Dendritic cell treated with granulocyte-macrophage colony-stimulating factor and Interleukin-4, amounts not matched to agents 40 ng/mL and 50 ng/mL, for 4 days (primary cell): ENCODE results near the gene PDE6H.

Experiments used
- H3K27ac Mint-ChIP-seq: one replicate; pipeline ENCODE4 v1.8.0; 2022; ENCODE audit warnings: mild to moderate bottlenecking, mixed read lengths
- H3K27me3 Mint-ChIP-seq: one replicate; pipeline ENCODE4 v1.8.0; 2022; ENCODE audit warnings: mild to moderate bottlenecking, mixed read lengths
- H3K36me3 Mint-ChIP-seq: one replicate; pipeline ENCODE4 v1.8.0; 2022; ENCODE audit warnings: low read depth, mixed read lengths
- H3K4me1 Mint-ChIP-seq: one replicate; pipeline ENCODE4 v1.8.0; 2022; ENCODE audit warnings: low read depth, mixed read lengths
- H3K4me3 Mint-ChIP-seq: one replicate; pipeline ENCODE4 v1.8.0; 2022; ENCODE audit warnings: mild to moderate bottlenecking, moderate library complexity, mixed read lengths
- H3K9me3 Mint-ChIP-seq: one replicate; pipeline ENCODE4 v1.8.0; 2022; ENCODE audit warnings: mixed read lengths
- intact Hi-C: fragments of 100-400 bp; cut with micrococcal nuclease; formaldehyde crosslinking; loops from one replicate; pipeline ENCODE4 v1.15.0; 2022

Gene PDE6H

GRCh38 chr12:15005064-15005463, 32.2 kb downstream of the PDE6H start:
- Mint-ChIP-seq H3K4me3 (no peak overlapping the region), H3K27ac (no peak overlapping the region), H3K4me1 (no peaks in the 10 kb centered on the region), H3K9me3 (no peaks in the 10 kb centered on the region), H3K36me3 (no peaks in the 10 kb centered on the region), H3K27me3 (peaks cover 7% of the 10 kb centered on the region)
- intact Hi-C loops = loop anchor here (10.0 kb wide), 1 partner anchor 210 kb away; no protein-coding TSS in a partner anchor

- no peaks in the 10 kb centered on the region for H3K9me3 Mint-ChIP-seq
- no peak overlapping the region for H3K27ac Mint-ChIP-seq
- peaks cover 3% of the 10 kb centered on the region for H3K27me3 Mint-ChIP-seq
- H3K4me3 Mint-ChIP-seq = no peak overlapping the region
- intact Hi-C loops = loop anchor here (10.0 kb wide), 1 partner anchor 207 kb away; no protein-coding TSS in a partner anchor
- H3K36me3 Mint-ChIP-seq = no peaks in the 10 kb centered on the region
- H3K4me1 Mint-ChIP-seq = no peaks in the 10 kb centered on the region
Observed at GRCh38 chr12:15007551-15007950, 34.7 kb downstream of the PDE6H start.

GRCh38 chr12:15011162-15011561, 38.3 kb downstream of the PDE6H start:
- Mint-ChIP-seq H3K4me1 (no peaks in the 10 kb centered on the region), H3K27ac (no peak overlapping the region)
- intact Hi-C loops = no loop called here

GRCh38 chr12:15013634-15014179, 40.9 kb downstream of the PDE6H start:
- intact Hi-C loops = no loop called here
- Mint-ChIP-seq H3K27me3 (no peaks in the 10 kb centered on the region), H3K27ac (no peak overlapping the region)

More at GRCh38 chr12:15011162-15011561, 38.3 kb downstream of the PDE6H start:
- peaks cover 2% of the 10 kb centered on the region for H3K27me3 Mint-ChIP-seq
- H3K4me3 Mint-ChIP-seq = no peak overlapping the region
- no peaks in the 10 kb centered on the region for H3K36me3 Mint-ChIP-seq
- no peaks in the 10 kb centered on the region for H3K9me3 Mint-ChIP-seq

GRCh38 chr12:15014708-15015107, 41.9 kb downstream of the PDE6H start:
- Mint-ChIP-seq H3K27ac (no peak overlapping the region), H3K27me3 (no peaks in the 10 kb centered on the region), H3K4me3 (no peak overlapping the region), H3K9me3 (no peaks in the 10 kb centered on the region), H3K36me3 (no peaks in the 10 kb centered on the region), H3K4me1 (peaks cover 11% of the 10 kb centered on the region)
- intact Hi-C loops = no loop called here

More at GRCh38 chr12:15013634-15014179, 40.9 kb downstream of the PDE6H start:
- Mint-ChIP-seq H3K4me1 (peaks cover 11% of the 10 kb centered on the region), H3K4me3 (no peak overlapping the region), H3K36me3 (no peaks in the 10 kb centered on the region), H3K9me3 (no peaks in the 10 kb centered on the region)

- Mint-ChIP-seq H3K27me3 (no peaks in the 10 kb centered on the region), H3K27ac (no peak overlapping the region), H3K4me3 (no peak overlapping the region), H3K36me3 (no peaks in the 10 kb centered on the region), H3K4me1 (peaks cover 11% of the 10 kb centered on the region), H3K9me3 (no peaks in the 10 kb centered on the region)
- intact Hi-C loops = no loop called here
Observed at GRCh38 chr12:15015121-15015520, 42.3 kb downstream of the PDE6H start.

GRCh38 chr12:15020156-15020555, 47.3 kb downstream of the PDE6H start:
- intact Hi-C loops = no loop called here

More at GRCh38 chr12:15020156-15020555, 47.3 kb downstream of the PDE6H start:
- H3K4me1 Mint-ChIP-seq = peaks cover 11% of the 10 kb centered on the region
- H3K9me3 Mint-ChIP-seq = no peaks in the 10 kb centered on the region
- no peak overlapping the region for H3K27ac Mint-ChIP-seq
- H3K27me3 Mint-ChIP-seq = no peaks in the 10 kb centered on the region
- no peak overlapping the region for H3K4me3 Mint-ChIP-seq
- no peaks in the 10 kb centered on the region for H3K36me3 Mint-ChIP-seq
